ENCODE data around the gene CARD6.
"Not testable (repeated sequence)": the region's sequence is repeated elsewhere in the genome, so short reads cannot be mapped to it uniquely, and the experiment has no call there.

CARD6 gene

DNA sequence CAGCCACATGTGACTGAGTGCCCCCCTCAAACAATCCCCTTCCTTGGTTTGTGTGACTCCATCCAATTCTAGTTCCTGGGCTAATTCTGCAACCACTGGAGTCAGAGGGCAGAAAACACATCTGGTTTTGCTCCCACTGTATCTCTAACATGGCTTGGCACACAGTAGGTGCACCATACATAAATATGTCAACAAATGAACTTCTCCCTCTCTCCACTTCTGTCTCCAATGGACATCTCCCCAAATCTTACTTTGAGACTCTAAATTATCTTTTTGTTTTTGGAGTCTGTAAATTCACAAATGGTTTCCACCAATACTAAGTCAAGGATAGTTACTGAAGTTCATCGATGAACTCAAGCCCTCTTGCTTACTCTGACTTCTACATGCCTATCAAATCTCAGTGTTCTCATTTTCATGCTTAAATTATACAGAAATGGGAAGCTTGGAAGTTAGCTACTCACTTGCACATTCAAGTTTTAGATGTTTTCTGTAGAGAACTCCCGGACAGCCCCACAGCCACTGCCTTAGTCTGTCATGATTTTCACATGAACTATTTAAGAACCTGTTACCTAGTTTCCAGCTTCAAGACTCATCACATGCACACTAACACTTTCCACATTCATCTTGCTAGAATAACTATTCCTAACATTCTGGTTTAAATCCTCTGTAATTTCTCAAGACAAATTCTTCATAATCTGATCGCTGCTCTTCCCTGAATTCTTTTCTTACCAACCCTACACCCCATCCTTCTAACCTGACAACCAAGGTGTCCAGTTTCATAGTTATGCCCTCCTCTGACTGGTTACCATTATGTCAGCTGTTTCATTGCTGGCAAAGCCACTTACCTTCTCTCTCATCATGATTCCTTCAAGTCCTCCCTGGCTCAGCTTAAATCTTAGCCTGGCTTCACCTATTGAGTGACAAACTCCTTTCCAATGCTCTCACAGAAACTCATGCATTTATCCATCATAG lies 12.2 kb upstream of the CARD6 start:
- no peak for DNase-seq (ENCODE audit: low read depth)

DNA sequence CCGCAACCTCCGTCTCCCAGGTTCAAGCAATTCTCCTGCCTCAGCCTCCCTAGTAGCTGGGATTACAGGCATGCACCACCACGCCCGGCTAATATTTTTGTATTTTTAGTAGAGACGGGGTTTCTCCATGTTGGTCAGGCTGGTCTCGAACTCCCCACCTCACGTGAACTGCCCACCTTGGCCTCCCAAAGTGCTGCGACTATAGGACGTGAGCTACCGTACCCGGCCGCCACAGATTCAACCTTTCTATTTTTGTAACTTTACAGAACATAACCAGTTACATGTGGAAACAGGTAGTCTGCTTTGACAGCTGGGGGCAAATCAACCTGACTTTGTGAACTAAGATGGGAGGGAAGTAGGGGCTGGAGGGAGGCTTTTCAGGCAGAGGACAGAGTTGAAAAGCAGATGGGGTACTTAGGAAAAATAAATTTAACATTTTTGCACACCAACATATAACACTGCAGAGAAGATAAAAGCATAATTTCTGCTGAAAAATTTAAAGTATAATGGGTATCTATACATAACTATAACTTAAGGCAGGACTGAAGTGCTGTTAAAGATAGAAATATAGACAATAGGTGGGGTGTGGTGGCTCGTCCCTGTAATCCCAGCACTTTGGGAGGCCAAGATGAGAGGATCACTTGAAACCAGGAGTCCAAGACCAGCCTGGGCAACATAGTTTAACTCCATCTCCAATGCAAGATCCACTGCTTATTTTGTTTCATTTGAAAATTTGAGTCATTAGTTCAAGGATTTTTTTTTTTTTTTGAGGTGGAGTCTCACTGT lies 11.2 kb upstream of the CARD6 start:
- DNase-seq (ENCODE audit: low read depth): no peak

DNA sequence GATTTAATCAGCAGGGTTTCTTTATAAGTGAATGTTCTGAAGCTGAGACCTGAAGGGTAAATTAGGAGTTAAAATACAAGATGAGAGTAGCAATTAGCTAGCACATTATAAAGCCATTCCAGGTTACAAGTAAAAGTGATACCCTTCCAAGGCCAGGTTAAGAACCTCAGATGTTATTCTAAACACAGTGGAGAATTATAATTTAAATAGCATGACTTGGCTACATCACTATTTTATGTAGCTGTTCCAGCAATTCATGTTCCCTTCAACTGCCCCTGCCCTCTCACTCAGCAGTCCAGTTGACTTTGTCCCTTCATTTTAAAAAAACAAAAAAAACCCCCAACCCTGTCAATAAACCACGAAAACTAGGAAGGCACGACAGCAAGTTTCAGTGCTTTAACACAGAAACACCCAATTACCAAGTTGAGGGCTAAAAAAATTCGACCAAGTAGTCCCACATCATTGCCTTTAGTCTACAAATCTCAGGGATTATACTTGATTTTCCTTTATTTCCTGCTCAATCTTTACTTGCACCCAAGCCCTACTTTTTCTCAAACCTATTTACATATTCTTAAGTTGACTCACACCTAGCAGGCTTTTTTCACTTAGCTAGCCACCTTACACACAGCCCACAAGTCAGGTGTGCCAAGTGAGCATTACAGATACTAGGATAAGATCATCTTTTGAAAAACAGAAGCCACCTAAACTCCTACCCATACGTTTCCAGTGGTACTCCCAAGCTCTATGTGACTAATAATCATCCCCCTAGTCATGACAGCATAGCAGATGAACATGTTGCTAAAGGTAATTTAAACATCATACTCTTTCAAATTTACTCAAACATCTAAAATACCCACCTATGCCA lies 9.6 kb upstream of the CARD6 start:
- no peak for DNase-seq (ENCODE audit: low read depth)

DNA sequence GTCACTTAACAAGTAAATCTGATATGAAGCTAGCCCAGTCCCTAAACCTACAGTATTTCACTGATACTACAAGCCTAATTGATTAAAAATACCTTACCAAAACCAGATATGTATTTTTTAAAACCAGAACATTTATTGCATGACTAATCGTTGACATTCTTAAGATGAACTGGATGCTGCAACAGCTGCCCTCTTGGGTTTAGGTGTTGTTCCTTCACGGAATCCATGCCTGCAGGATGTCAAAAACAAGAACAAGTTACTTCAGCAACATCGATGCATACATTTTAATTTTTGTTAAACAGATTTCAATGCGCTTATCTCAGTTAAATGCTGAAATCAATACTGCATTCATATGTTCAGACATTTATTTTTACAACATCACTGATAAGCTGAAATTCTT lies 8.8 kb upstream of the CARD6 start:
- DNase-seq (ENCODE audit: low read depth): no peak

DNA sequence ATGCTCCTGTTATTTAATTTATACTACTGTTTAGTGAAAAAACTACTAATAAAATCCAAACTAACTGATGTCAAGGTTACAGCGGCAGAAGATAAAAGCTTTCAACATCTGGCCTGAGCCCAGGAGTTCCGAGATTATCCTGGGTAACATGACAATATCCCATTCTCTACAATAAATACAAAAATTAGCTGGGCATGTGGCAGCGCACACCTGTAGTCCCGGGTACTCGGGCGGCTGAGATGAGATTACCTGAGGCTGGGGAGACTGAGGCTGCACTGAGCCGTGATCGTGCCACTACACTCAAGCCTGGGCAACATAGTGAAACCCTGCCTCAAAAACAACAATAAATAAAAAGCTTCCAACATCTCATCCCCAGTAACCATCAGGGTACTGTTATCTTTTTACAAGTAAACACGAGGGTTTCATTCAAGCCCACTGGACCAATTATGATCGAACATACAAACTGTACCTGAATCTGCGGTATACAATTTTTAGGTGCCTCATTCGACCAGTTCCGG lies 7.4 kb upstream of the CARD6 start:
- no peak for DNase-seq (ENCODE audit: low read depth)

DNA sequence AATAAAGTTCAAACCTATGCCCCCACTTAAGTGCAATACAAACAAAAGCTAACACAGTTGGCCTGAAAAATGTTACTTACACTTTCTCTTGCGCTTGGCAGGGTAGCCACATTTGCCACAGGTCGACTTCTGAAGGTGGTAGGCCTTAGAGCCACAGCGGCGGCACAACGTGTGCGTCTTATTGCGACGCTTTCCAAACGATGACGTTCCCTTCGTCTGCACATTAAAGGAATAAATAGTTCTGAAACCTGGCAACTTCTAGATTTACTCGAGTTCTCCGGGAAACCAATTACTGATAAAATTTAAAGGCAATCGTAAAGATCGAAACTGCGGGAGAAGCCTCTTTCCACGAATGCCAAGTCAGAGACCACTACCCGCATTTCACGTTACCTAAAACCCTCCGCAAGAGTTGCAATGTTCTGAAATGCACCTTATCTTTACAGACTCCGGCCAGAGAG lies 6.7 kb upstream of the CARD6 start:
- DNase-seq (ENCODE audit: low read depth): no peak

DNA sequence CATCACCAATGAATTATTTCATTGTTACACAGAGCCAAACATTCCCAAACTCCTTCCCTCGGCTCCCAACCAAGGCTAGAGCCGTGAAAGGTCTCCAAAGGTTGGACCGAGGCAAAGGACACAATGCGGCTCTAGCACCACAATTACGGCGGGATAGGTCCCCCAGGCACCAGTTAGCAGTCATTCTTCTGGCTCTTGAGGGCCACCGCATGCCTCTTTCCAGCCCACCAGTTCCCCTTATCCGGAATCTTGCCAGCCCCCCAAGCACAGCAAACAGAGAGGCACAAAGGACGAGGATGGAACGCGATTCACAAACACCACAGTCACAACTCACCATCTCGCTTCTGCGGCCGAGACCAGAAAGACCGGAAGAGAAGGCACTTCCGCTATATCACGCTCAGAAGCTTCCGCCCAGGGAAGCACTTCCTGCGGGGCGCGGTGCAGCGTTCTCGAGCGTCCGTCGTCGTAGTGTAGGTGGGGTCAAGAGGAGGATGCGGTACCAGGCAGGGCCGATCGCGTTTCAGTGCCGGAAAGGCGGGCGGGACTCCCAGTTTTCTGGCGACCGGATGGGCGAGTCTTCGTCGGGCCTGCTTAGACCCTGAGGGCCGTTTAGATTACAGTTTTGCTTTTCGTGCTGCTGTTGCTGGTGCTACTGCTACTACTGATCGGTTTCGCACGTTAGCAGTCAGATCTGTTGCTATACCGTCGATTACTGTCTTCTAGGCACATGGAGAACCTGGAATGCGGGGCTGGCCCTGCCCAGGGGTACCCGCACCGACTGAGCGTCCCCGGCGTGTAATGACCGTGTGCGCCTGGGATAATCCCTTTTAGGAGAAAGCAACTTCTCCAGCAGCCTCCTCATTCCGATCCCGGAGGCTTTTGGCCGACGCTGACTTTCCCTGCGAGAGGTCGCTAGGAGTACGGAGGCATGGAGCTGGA lies 6.0 kb upstream of the CARD6 start, which contains the start of gene RPL37:
TSS of gene RPL37 (minus strand) at position 374 of the 939 bp plus-strand sequence. CDS start at position 337, 37 bp downstream.
- peak; percentile 93 for DNase-seq (ENCODE audit: low read depth)

DNA sequence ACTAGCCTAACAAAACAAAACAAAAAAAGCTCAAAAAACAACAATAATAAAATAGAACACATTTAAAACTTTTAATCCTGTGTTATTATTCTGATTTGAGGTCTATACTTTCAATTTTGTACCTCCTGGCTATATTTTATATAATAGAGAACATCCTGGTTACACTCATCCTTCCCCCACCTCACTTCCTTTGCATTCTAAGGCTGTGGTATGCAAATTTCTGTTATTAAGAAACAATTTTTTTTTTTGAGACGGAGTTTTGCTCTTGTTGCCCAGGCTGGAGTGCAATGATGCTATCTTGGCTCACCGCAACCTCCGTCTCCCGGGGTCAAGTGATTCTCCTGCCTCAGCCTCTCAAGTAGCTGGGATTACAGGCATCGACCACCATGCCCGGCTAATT lies 3.1 kb upstream of the CARD6 start:
- no peak for DNase-seq (ENCODE audit: low read depth)

DNA sequence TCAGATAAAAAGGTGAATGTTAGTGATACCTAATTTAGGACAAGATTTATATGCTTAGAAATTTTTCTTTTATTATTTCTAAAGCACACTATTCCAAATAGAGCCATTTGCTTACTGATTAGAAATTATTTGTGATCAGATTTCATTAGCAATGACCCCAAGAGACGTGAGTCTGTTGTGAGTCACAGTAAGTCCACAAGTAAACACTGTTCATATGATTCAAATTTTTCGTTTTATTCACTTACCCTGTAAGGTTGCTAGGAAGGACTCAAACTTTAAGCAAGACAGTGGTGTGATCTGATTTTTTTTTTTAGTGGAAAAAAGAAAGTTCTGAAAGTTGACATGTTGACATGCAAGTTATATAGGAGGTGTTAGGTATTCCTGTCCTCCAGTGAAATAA lies 1.2 kb downstream of the CARD6 start:
- no peak for DNase-seq (ENCODE audit: low read depth)

DNA sequence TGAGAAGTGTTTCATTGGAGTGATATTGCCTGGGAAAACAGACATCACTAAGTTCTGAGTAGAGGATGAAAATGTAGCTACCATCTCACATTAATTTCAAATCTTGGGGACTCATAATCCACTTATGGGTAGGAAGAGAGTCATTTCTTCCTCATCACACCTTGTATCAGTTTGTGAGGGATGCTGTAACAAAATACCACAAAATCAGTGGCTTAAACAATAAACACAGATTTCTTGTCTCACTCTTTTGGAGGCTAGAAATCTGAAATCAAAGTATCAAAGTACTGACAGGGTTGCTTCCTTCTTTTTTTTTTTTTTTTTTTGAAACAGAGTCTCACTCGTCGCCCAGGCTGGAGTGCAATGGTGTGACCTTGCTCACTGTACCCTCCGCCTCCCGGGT lies 3.4 kb downstream of the CARD6 start:
- no peak for DNase-seq (ENCODE audit: low read depth)

DNA sequence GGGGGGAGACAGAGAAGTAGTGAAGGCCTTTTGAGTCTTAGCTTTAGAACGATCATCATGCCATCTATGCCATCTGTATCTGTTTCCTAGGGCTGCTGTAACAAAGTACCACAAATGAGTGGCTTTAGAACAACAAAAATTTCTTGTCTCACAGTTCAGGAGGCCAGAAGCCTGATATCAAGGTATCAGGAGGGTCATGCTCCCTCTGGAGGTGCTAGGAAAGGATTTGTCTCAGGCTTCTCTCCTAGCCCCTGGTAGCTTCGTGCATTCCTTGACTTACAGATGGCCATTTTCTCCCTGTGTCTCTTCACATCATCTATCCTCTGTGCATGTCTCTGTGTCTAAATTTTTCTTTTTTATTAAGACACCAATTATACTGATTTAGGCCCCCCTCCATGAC lies 5.2 kb downstream of the CARD6 start:
- DNase-seq (ENCODE audit: low read depth): no peak

DNA sequence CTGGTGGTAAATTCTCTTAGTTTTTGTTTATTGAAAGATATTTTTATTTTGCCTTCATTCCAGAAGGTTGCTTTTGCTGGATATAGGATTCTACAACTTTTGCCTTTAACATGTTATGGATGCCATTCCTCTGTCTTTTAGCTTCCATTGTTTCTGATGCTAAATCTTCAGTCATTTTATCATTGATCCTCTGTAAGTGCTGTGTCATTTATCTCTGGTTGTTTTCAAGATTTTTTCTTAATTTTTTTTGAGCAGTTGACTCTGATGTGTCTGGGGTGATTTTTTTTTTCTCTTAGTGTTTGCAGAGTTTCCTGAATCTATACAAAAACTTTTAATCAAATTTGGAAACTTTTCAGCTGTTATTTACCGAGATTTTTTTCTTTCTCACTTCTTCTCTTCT lies 6.4 kb downstream of the CARD6 start:
- no peak for DNase-seq (ENCODE audit: low read depth)

DNA sequence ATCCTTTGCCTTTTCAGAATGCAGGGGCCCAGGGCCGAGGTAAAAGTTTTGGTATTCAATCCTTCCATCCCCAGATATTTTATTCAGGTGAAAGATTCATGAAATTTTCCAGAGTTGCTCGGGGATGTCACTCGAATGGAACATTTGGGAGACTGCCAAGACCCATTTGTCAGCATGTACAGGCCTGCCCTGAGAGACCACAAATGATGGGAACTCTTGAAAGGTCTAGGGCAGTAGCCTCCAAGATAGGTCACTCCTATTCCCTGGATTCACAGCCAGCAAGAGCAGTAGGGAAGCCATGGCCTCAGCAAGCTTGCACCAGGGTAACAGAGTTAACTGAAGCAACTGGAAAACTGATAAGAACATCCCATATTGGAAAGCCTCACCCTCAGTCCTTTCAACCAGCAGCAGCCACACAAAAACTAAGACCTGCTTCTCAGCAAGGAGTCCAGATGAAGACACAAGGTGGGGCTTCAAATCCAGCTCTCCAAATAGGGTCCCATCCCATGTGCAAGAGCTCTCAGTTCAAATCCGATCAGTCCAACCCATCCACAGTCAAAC lies 12.5 kb downstream of the CARD6 start:
- DNase-seq (ENCODE audit: low read depth): no peak

DNA sequence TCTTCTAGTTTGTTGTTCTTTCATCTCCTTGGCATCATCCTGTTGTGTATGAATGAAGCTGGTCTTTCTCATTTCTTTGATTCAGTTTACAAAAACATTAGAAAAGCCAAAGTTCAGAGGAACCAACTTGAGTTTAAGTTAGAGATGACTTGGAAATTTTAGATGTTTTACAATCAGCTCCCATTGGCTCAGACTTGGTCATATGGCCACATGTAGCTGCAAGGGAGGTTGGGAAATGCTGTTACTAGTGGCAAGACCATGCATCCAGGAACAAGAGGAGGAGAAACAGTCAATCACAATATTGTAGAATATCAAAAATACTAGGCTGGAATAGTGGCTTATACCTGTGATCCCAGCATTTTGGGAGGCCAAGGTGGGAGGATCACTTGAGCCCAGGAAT lies 19.5 kb downstream of the CARD6 start:
- no peak for DNase-seq (ENCODE audit: low read depth)

DNA sequence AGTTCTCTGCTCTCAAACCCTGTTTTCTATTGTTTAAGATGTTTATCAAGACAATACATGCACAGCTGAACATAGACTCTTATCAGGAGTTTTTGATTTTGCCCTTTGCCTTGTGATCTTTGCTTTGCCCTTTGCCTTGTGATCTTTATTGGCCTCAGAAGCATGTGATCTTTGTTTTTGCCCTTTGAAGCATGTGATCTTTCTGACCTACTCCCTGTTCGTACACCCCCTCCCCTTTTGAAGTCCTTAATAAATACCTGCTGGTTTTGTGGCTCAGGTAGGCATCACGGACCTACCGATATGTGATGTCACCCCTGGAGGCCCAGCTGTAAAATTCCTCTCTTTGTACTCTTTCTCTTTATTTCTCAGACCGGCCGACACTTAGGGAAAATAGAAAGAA lies 23.8 kb downstream of the CARD6 start:
- DNase-seq (ENCODE audit: low read depth): not testable (repeated sequence)

DNA sequence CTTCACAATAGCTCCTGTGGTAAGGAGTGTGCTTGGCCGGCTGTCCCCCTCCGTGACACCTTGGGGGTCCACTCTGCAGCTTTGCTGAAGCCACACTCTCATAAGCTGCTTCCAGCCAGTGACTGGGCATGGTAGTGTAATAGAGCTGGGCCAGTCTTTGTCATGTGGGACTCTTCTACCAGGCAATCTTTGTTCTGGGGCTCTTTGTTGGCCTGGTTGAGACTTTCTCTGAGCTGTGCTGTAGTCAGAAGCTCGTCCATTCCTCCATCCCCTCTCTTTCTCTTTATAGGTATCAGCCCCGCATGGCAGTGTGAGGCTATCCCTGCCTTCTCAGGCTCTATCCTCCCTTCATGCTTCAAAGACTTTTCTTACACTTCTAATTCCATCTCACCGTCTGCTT lies 25.7 kb downstream of the CARD6 start:
- DNase-seq (ENCODE audit: low read depth): no peak

DNA sequence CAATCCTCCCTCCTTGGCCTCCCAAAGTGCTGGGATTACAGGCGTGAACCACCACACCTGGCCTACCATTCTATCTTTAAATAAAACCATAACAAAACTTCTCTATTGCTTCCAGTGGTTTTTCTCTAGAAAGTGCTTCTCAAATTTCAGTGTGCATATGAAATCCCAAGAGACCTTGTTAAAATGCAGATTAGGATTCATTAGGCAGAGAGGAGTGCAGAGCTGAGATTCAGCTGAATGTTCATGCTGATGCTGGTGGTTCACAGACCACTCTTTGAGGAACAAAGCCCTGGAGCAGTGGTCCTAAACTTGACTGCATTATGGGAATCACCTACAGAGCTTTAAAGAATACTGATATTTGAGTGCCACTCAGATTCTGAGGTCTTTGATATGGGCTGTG lies 28.2 kb downstream of the CARD6 start:
- no peak for DNase-seq (ENCODE audit: low read depth)

DNA sequence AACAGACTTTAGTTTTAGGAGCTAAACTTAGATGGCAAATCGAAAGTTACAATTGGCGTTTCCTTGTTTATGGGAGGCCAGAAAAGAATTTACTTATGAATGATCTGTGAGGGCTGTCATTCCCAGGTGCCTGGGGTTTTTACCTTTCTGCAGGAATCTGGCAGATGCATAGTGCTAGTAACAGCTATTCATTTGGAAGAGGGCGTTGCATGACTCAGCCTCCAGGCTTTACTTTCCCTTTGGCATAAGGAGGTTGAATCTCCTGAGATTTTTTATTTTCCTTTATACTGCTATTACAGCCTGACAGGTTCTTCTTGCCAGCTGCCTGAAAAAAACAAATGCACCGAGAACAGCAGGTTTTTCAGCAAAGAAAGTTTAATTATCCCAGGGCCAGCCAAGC lies 30.0 kb downstream of the CARD6 start:
- DNase-seq (ENCODE audit: low read depth): no peak

DNA sequence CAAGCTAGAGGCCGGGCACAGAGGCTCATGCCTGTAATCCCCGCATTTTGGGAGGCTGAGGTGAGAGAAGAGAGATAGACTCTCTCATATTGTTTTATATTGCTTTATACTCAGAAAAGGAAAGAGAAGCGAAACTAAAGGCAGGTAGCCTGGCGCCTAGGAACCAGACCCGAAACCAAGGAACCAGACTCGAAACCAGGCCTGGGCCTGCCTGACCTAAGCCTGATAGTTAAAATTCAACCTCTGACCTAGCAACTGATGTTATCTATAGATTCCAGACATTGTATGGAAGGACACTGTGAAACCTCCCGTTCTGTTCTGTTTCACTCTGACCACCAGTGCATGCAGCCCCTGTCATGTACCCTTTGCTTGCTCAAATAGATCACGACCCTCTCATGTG lies 31.1 kb downstream of the CARD6 start:
- DNase-seq (ENCODE audit: low read depth): not testable (repeated sequence)

DNA sequence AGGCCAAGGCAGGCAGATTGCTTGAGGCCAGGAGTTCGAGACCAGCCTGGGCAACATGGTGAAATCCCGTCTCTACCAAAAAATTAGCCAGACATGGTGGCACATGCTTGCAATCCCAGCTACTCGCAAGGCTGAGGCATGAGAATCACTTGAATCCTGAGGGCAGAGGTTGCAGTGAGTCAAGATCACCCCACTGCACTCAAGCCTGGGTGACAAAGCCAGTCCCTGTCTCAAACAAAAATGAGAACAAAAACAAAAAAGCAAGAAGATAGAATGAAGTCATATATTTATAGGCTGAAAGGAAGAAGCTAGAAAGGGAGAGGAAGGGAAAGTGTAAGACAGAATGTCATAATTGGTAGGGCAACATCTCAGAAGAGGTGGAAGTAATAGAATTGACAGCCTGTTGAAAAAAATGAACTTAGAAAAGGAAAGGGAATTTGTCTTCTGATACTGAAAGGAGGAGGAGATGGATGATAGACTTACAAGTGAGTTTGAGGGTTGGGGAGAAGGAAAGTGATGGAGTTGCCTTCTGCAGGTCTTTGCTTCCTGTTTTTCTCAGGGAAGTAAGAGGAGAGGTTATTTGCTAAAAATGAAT lies 32.2 kb downstream of the CARD6 start:
- no peak for DNase-seq (ENCODE audit: low read depth)

All from CMK (cell line).